ENCODE measurements around the gene AOPEP. TPM values are rescaled to one million over a fixed set of nuclear protein-coding genes. Genes with fewer than 3 reads are reported as not detected.
A peak's percentile ranks its signal among the peaks of the same experiment; 100 is the strongest.

The AOPEP gene
- total and polyA plus RNA-seq, 11 donors, result 105 to 310 (median 185) TPM

DNA sequence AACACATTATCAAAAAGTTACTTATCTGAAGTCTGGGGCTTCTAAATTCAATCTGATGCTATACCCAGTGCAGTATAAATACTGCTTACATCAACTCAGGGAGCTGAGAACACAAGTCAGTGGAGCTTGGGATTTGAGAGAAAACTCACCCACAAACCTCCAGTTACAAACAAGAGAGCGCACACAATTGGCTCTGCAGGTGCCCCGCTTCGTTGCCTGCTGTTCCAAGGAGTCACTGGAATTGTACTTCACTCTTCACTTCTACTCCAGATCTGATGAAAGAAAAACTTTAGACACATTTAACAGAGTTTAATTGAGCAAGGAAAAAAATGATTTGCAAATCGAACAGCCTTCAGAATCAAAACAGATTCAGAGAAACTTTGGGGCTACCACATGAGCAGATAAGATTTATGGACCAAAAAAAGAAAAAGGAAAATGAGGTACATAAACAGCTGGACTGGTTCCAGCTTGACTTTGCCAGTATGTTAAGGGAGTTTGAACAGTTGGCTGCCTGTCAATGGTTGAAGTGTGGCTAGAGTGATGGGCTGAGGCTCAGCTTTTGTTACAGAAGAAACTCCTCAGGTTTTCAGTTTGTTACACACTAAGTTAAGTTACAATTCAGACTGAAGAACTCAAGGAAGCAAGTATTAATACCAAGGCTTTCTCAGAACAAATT is 156.6 kb downstream of the AOPEP start:
- ATAC-seq, result peak in 1 of 4 donors; percentile 52
- H3K4me1 ChIP-seq, result peaks cover 4 to 58% (median 33%) of the 10 kb centered on the region in 12 donors
- peak in 1 of 5 donors; percentile 42 for DNase-seq
- peak overlapping the region in 11 of 12 donors; percentile 8 to 75 (median 52) for H3K27ac ChIP-seq
- H3K36me3 ChIP-seq, result no peaks in the 10 kb centered on the region
- WGBS, 4 donors, result 33 to 56% (median 45%) methylated on average over 4 of the region's 4 CpGs
- TF ChIP-seq POLR2A (IDR thresholded peaks at IDR 0.05) (no peak), CTCF (IDR thresholded peaks at IDR 0.05) (no peak)
- no peak overlapping the region for H3K4me3 ChIP-seq
- H3K27me3 ChIP-seq, result no peaks in the 10 kb centered on the region
- intact Hi-C loops (cut with DNase I), result loop anchor here in 3 of 10 donors (5.0 kb wide), 3 partner anchors 69 to 124 kb away; no protein-coding TSS in a partner anchor
- no peaks in the 10 kb centered on the region for H3K9me3 ChIP-seq

GRCh38 chr9:94885854-94886447 is 159.5 kb downstream of the AOPEP start:
- Histone ChIP-seq H3K9me3 (peaks cover 0 to 7% (median 0%) of the 10 kb centered on the region in 12 donors), H3K27ac (peak overlapping the region in 10 of 12 donors; percentile 8 to 68 (median 60)), H3K36me3 (no peaks in the 10 kb centered on the region), H3K27me3 (no peaks in the 10 kb centered on the region), H3K4me1 (peaks cover 4 to 50% (median 29%) of the 10 kb centered on the region in 12 donors), H3K4me3 (no peak overlapping the region)
- no peak for ATAC-seq
- no peak for DNase-seq
- TF ChIP-seq POLR2A (IDR thresholded peaks at IDR 0.05) (no peak), CTCF (IDR thresholded peaks at IDR 0.05) (no peak)
- intact Hi-C loops (cut with DNase I), result no loop called here
- 87 to 93% (median 90%) methylated on average over 4 of the region's 4 CpGs for WGBS, 4 donors

- WGBS, 4 donors, result 82 to 89% (median 83%) methylated on average over 2 of the region's 2 CpGs
- Histone ChIP-seq H3K27ac (no peak overlapping the region), H3K4me3 (no peak overlapping the region), H3K9me3 (peaks cover 0 to 16% (median 2%) of the 10 kb centered on the region in 12 donors), H3K27me3 (no peaks in the 10 kb centered on the region), H3K36me3 (no peaks in the 10 kb centered on the region), H3K4me1 (peaks cover 0 to 33% (median 16%) of the 10 kb centered on the region in 12 donors)
- no peak for ATAC-seq
- no peak for TF ChIP-seq CTCF (IDR thresholded peaks at IDR 0.05)
- DNase-seq, result no peak
- intact Hi-C loops (cut with DNase I), result no loop called here
These were observed 161.2 kb downstream of the AOPEP start for GRCh38 chr9:94887721-94888120.

DNA sequence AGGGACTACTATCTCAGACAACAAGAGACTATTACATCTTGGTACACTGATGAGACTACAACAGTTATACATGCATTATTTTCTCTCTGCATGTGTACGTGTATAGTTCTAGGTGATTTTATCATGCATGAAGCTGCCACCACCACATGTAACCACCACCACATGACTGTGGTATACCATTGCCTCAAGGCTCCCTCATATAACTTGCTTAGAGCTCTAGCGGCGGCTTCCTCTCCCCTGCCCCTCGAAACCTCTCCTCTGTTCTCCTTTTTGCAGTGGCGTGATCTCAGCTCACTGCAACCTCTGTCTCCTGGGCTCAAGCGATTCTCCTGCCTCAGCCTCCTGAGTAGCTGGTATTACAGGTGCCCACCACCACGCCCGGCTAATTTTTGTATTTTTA is 162.3 kb downstream of the AOPEP start:
- TF ChIP-seq CTCF (IDR thresholded peaks at IDR 0.05) (no peak), POLR2A (IDR thresholded peaks at IDR 0.05) (no peak)
- Histone ChIP-seq H3K36me3 (no peaks in the 10 kb centered on the region), H3K4me3 (no peak overlapping the region), H3K4me1 (peaks cover 0 to 22% (median 12%) of the 10 kb centered on the region in 12 donors), H3K9me3 (peaks cover 0 to 16% (median 2%) of the 10 kb centered on the region in 12 donors), H3K27me3 (no peaks in the 10 kb centered on the region), H3K27ac (no peak overlapping the region)
- ATAC-seq (no peak), DNase-seq (no peak)
- 96 to 97% (median 97%) methylated on average over 8 of the region's 8 CpGs for WGBS, 4 donors
- intact Hi-C loops (cut with DNase I), result no loop called here

All from heart left ventricle (tissue), 16 donors.